Kidney (tissue), 14 donors: Measurements from ENCODE around the gene RAD51B. TPM values are rescaled to one million over a fixed set of nuclear protein-coding genes. Genes with fewer than 3 reads are reported as not detected.
A peak's percentile ranks its signal among the peaks of the same experiment; 100 is the strongest.

Experiments used
- DNase-seq, 5 donors: peaks; one replicate each; pipeline ENCODE4 v3.0.0-alpha.2; 2013 to 2020
- FAIRE-seq: peaks from 2 replicates; lab custom pipeline; 2012; peaks lifted over from hg19 to GRCh38; lab: Jason Lieb, UNC
- H3K27ac ChIP-seq, 2 donors: one replicate each; pipeline ENCODE4 v1.7.0; 2013; ENCODE audit warnings: low read depth in 2 of 2, low read length in 2 of 2, inconsistent platforms in 1 of 2
- H3K27me3 ChIP-seq: one replicate; pipeline ENCODE4 v1.7.1; 2013; ENCODE audit warnings: low read length, inconsistent platforms; ENCODE audit not compliant: control insufficient read depth, insufficient read depth
- H3K36me3 ChIP-seq, 3 donors: one replicate each; pipeline versions ENCODE4 v1.7.0 to v1.7.1; 2013; ENCODE audit warnings: low read length in 3 of 3, control low read depth in 1 of 3, inconsistent platforms in 1 of 3; ENCODE audit not compliant: insufficient read depth in 3 of 3, control insufficient read depth in 2 of 3
- H3K4me1 ChIP-seq, 3 donors: one replicate each; pipeline versions ENCODE4 v1.7.0 to v1.7.1; 2013; ENCODE audit warnings: low read length in 3 of 3, inconsistent platforms in 1 of 3, low read depth in 1 of 3; ENCODE audit not compliant: control insufficient read depth in 2 of 3, insufficient read depth in 2 of 3
- H3K4me3 ChIP-seq, 3 donors: one replicate each; pipeline versions ENCODE4 v1.7.0 to v1.8.1; 2013; ENCODE audit warnings: low read length in 3 of 3, control low read depth in 1 of 3, inconsistent platforms in 1 of 3
- H3K9ac ChIP-seq, 3 donors: one replicate each; pipeline versions ENCODE4 v1.7.0 to v1.7.1; 2013; ENCODE audit warnings: low read length in 3 of 3, control low read depth in 1 of 3, inconsistent platforms in 1 of 3
- H3K9me3 ChIP-seq, 3 donors: one replicate each; pipeline versions ENCODE4 v1.7.0 to v1.7.1; 2013; ENCODE audit warnings: low read length in 3 of 3, control low read depth in 1 of 3, inconsistent platforms in 1 of 3; ENCODE audit not compliant: control insufficient read depth in 2 of 3, insufficient read depth in 1 of 3
- CTCF ChIP-seq: IDR thresholded peaks from 3 replicates; pipeline ENCODE4 v1.5.1; 2012; ENCODE audit warnings: mild to moderate bottlenecking, moderate library complexity, borderline replicate concordance; ENCODE audit not compliant: insufficient read depth; ENCODE audit errors: extremely low read depth
- intact Hi-C: fragments of 100-400 bp; cut with DNase I; formaldehyde crosslinking; loops from one replicate; pipeline ENCODE4 v1.11.1; 2022
- polyA plus RNA-seq: library from polyadenylated mRNA; stranded (reverse); fragments of 350-450 nt; fragmentation: Illumina TruSeq; extraction: RNeasy Lipid Tissue Mini Kit (QIAGEN cat#74804); gene quantifications from one replicate; pipeline ENCODE4 v1.2.3, GENCODE V29; 2014; ENCODE audit warnings: low read depth, low replicate concordance; ENCODE audit not compliant: insufficient read depth
- total RNA-seq: library from RNA; stranded (reverse); fragmentation: NEBNext Ultra II Directional; extraction: Animal tissue kit (Norgen Biotek cat#: 25700); gene quantifications from one replicate; pipeline ENCODE4 v1.2.1, GENCODE V29; 2021
- donor health status: control.
- donor health status: control.
- donor health status: control.
- donor health status: control.
- donor health status: control.
- donor health status: DM: yes; HTN: yes; CAD: no.
- donor health status: Normal renal cell carcinoma (clear cell type).

The RAD51B gene
- total and polyA plus RNA-seq, 2 donors from 2014 or later = 6.9 to 18.0 TPM

GRCh38 chr14:68143341-68143841 lies 323.8 kb downstream of the RAD51B start:
- FAIRE-seq (no peak), DNase-seq (peak in 1 of 5 donors; percentile 78)
- Histone ChIP-seq H3K9me3 (no peaks in the 10 kb centered on the region), H3K4me1 (peaks cover 18 to 60% (median 22%) of the 10 kb centered on the region in 3 donors), H3K27ac (peak overlapping the region; percentile 36 to 79), H3K27me3 (no peaks in the 10 kb centered on the region), H3K36me3 (no peaks in the 10 kb centered on the region), H3K4me3 (peak overlapping the region in 1 of 3 donors; percentile 10), H3K9ac (no peak overlapping the region)
- intact Hi-C loops = no loop called here
- TF ChIP-seq CTCF = no peak

DNA sequence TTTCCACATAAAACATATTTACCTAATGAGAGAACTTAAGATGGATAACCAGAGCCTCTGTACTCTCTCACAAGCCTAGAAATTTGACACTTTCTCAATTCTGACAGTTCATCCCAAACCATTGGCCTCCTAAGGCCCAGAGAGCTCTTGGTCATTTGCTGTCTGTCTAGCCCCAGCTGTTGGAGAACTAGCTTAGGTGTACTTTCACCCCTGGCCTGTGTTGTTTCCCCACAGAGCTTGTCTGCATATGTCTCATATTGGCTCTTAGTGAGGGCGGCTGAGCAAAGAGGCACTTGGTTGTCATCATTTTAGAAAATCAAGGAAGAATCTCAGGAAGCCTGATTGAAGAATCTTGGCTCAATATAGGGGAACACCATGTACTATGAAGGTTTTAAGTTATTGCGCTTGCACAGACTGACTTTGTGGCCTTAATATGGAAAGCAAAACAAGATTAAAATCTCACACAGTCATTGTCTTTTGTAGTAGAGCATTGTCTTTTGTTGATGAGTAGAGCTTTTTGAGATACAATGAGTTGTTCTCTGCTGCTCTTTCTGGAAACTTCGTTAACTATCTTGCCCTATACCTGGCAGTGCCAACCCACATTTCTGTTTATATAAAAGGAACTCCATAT lies 324.6 kb downstream of the RAD51B start:
- intact Hi-C loops = no loop called here
- H3K27me3 ChIP-seq = no peaks in the 10 kb centered on the region
- DNase-seq = no peak
- FAIRE-seq = no peak
- peak overlapping the region; percentile 48 to 79 for H3K27ac ChIP-seq
- TF ChIP-seq CTCF = no peak
- no peak overlapping the region for H3K9ac ChIP-seq
- H3K4me1 ChIP-seq = peaks cover 14 to 52% (median 22%) of the 10 kb centered on the region in 3 donors
- no peaks in the 10 kb centered on the region for H3K36me3 ChIP-seq
- no peak overlapping the region for H3K4me3 ChIP-seq
- no peaks in the 10 kb centered on the region for H3K9me3 ChIP-seq

- FAIRE-seq = no peak
- no peak for DNase-seq
These were observed 325.5 kb downstream of the RAD51B start for GRCh38 chr14:68145036-68145435.

More at GRCh38 chr14:68145036-68145435, 325.5 kb downstream of the RAD51B start:
- Histone ChIP-seq H3K9me3 (no peaks in the 10 kb centered on the region), H3K27ac (peak overlapping the region; percentile 12 to 16), H3K9ac (no peak overlapping the region), H3K4me1 (peaks cover 11 to 44% (median 19%) of the 10 kb centered on the region in 3 donors), H3K27me3 (no peaks in the 10 kb centered on the region), H3K36me3 (no peaks in the 10 kb centered on the region), H3K4me3 (no peak overlapping the region)
- no peak for TF ChIP-seq CTCF
- intact Hi-C loops = no loop called here
